H9 (cell line): Measurements from ENCODE around the gene TRPM3. TPM values are rescaled to one million over a fixed set of nuclear protein-coding genes. Genes with fewer than 3 reads are reported as not detected.

Source experiments
- DNase-seq: peaks from one replicate; pipeline ENCODE4 v3.0.0-alpha.2; 2017
- H2AFZ ChIP-seq: one replicate; pipeline ENCODE4 v1.6.1; 2013; ENCODE audit warnings: mild to moderate bottlenecking, low read length, control low read depth, moderate library complexity
- H2AK5ac ChIP-seq: 2 replicates; pipeline ENCODE4 v1.6.1; 2013; ENCODE audit warnings: low read length, control low read depth, mixed read lengths; ENCODE audit not compliant: insufficient read length
- H2BK120ac ChIP-seq: one replicate; pipeline ENCODE4 v1.6.1; 2013; ENCODE audit warnings: low read depth, mild to moderate bottlenecking, low read length, control low read depth, inconsistent platforms; ENCODE audit not compliant: poor library complexity, severe bottlenecking
- H2BK12ac ChIP-seq: 2 replicates; pipeline ENCODE4 v1.6.1; 2013; ENCODE audit warnings: low read length, control low read depth, mixed read lengths, low read depth; ENCODE audit not compliant: insufficient read length
- H2BK15ac ChIP-seq: 2 replicates; pipeline ENCODE4 v1.6.1; 2013; ENCODE audit warnings: low read depth, low read length, control low read depth
- H2BK20ac ChIP-seq: one replicate; pipeline ENCODE4 v1.6.1; 2013; ENCODE audit warnings: low read depth, mild to moderate bottlenecking, low read length, control low read depth, inconsistent platforms; ENCODE audit not compliant: poor library complexity, severe bottlenecking
- H2BK5ac ChIP-seq: 2 replicates; pipeline ENCODE4 v1.6.1; 2013; ENCODE audit warnings: low read length, control low read depth, mixed read lengths; ENCODE audit not compliant: insufficient read length
- H3K14ac ChIP-seq: 2 replicates; pipeline ENCODE4 v1.6.1; 2013; ENCODE audit warnings: low read length, control low read depth; ENCODE audit not compliant: insufficient read depth
- H3K18ac ChIP-seq: 2 replicates; pipeline ENCODE4 v1.6.1; 2013; ENCODE audit warnings: low read depth, mild to moderate bottlenecking, mixed read lengths, low read length, control low read depth; ENCODE audit not compliant: insufficient read length
- H3K23ac ChIP-seq: 2 replicates; pipeline ENCODE4 v1.6.1; 2013; ENCODE audit warnings: low read length, control low read depth, mixed read lengths, low read depth; ENCODE audit not compliant: insufficient read length
- H3K23me2 ChIP-seq: 2 replicates; pipeline ENCODE4 v1.6.1; 2013; ENCODE audit warnings: low read depth, mild to moderate bottlenecking, mixed read lengths, low read length, control low read depth; ENCODE audit not compliant: insufficient read length, poor library complexity, severe bottlenecking
- H3K27ac ChIP-seq: 2 replicates; pipeline ENCODE4 v1.5.1; 2013; ENCODE audit warnings: low read length, control low read depth, mixed read lengths, low read depth; ENCODE audit not compliant: insufficient read length
- H3K27me3 ChIP-seq: 2 replicates; pipeline ENCODE4 v1.6.1; 2013; ENCODE audit warnings: low read length, control low read depth, inconsistent platforms; ENCODE audit not compliant: insufficient read depth
- H3K4ac ChIP-seq: 2 replicates; pipeline ENCODE4 v1.6.1; 2013; ENCODE audit warnings: low read depth, mild to moderate bottlenecking, control low read depth, inconsistent platforms, low read length, moderate library complexity
- H3K4me1 ChIP-seq: 2 replicates; pipeline ENCODE4 v1.6.1; 2013; ENCODE audit warnings: low read length, control low read depth, inconsistent platforms; ENCODE audit not compliant: insufficient read depth
- H3K4me2 ChIP-seq: 2 replicates; pipeline ENCODE4 v1.6.1; 2013; ENCODE audit warnings: low read length, control low read depth, mixed read lengths; ENCODE audit not compliant: insufficient read length, insufficient read depth
- H3K56ac ChIP-seq: 2 replicates; pipeline ENCODE4 v1.6.1; 2013; ENCODE audit warnings: low read depth, mild to moderate bottlenecking, mixed read lengths, low read length, control low read depth; ENCODE audit not compliant: insufficient read length
- H3K79me1 ChIP-seq: 2 replicates; pipeline ENCODE4 v1.6.1; 2013; ENCODE audit warnings: low read depth, mild to moderate bottlenecking, moderate library complexity, low read length, control low read depth, inconsistent platforms; ENCODE audit not compliant: insufficient read depth, poor library complexity, severe bottlenecking
- H3K79me2 ChIP-seq: 2 replicates; pipeline ENCODE4 v1.6.1; 2013; ENCODE audit warnings: low read length, control low read depth, inconsistent platforms; ENCODE audit not compliant: insufficient read depth
- H3K9ac ChIP-seq: 2 replicates; pipeline ENCODE4 v1.6.1; 2013; ENCODE audit warnings: low read length, control low read depth, mixed read lengths; ENCODE audit not compliant: insufficient read length; ENCODE audit errors: extremely low read depth
- H3K9me3 ChIP-seq: one replicate; pipeline ENCODE4 v1.6.1; 2013; ENCODE audit warnings: low read depth, low read length, inconsistent platforms; ENCODE audit not compliant: control insufficient read depth
- H3T11ph ChIP-seq: one replicate; pipeline ENCODE4 v1.6.1; 2013; ENCODE audit warnings: mild to moderate bottlenecking, low read length, control low read depth, inconsistent platforms
- H4K20me1 ChIP-seq: one replicate; pipeline ENCODE4 v1.6.1; 2013; ENCODE audit not compliant: control insufficient read depth, insufficient read length, insufficient read depth
- H4K5ac ChIP-seq: 2 replicates; pipeline ENCODE4 v1.6.1; 2013; ENCODE audit warnings: low read depth, mild to moderate bottlenecking, mixed read lengths, low read length, control low read depth; ENCODE audit not compliant: insufficient read length
- H4K8ac ChIP-seq: replicated peaks from 2 replicates; pipeline ENCODE4 v1.6.1; 2013; ENCODE audit warnings: low read length, control low read depth, mixed read lengths, low read depth; ENCODE audit not compliant: insufficient read length
- H4K91ac ChIP-seq: 2 replicates; pipeline ENCODE4 v1.6.1; 2013; ENCODE audit warnings: low read depth, mild to moderate bottlenecking, moderate library complexity, mixed read lengths, low read length, control low read depth; ENCODE audit not compliant: insufficient read length
- H3K27ac Mint-ChIP-seq, 3 experiments: 2 replicates in 2 of 3; 3 replicates in 1 of 3; pipeline ENCODE4 v1.8.0; 2020 to 2021; ENCODE audit warnings: mixed read lengths in 3 of 3, mild to moderate bottlenecking in 1 of 3, moderate library complexity in 1 of 3
- H3K27me3 Mint-ChIP-seq: 2 replicates; pipeline ENCODE4 v1.8.0; 2021; ENCODE audit warnings: low read depth, mild to moderate bottlenecking, moderate library complexity, mixed read lengths
- H3K36me3 Mint-ChIP-seq, 3 experiments: 2 replicates in 2 of 3; 3 replicates in 1 of 3; pipeline ENCODE4 v1.8.0; 2020 to 2021; ENCODE audit warnings: low read depth in 3 of 3, mixed read lengths in 3 of 3; ENCODE audit not compliant: insufficient read depth in 1 of 3
- H3K4me1 Mint-ChIP-seq, 2 experiments: 2 replicates each; pipeline ENCODE4 v1.8.0; 2020; ENCODE audit warnings: mixed read lengths in 2 of 2
- H3K4me3 Mint-ChIP-seq, 2 experiments: 2 replicates in 1 of 2; 3 replicates in 1 of 2; pipeline ENCODE4 v1.8.0; 2020 to 2021; ENCODE audit warnings: mild to moderate bottlenecking in 2 of 2, mixed read lengths in 2 of 2, moderate library complexity in 1 of 2
- H3K9me3 Mint-ChIP-seq, 2 experiments: 2 replicates in 1 of 2; 3 replicates in 1 of 2; pipeline ENCODE4 v1.8.0; 2020; ENCODE audit warnings: mild to moderate bottlenecking in 2 of 2, mixed read lengths in 2 of 2, moderate library complexity in 1 of 2
- WGBS: extraction: QIAGEN DNeasy Blood & Tissue Kit; methylation state at CpG from one replicate; pipeline ENCODE4 v1.1.7; 2013; ENCODE audit warnings: missing lambda C conversion rate, low lambda C conversion rate, mixed read lengths; ENCODE audit not compliant: insufficient read length; ENCODE audit errors: extremely low coverage; 5-methylcytosine and 5-hydroxymethylcytosine counted together
- total RNA-seq: library from RNA; stranded (reverse); gene quantifications from 2 replicates; pipeline ENCODE4 v1.2.1, GENCODE V29; 2021
- TF ChIP-seq, protein P1 (sequence below): fragments of 200-600 bp; sonication (generic); conservative IDR thresholded peaks from 3 replicates; pipeline ENCODE4 v1.8.0; 2021; ENCODE audit warnings: antibody characterized with exemption, mild to moderate bottlenecking

Gene TRPM3
- total RNA-seq, 1 experiment from 2014 or later, result 10.3 TPM

DNA sequence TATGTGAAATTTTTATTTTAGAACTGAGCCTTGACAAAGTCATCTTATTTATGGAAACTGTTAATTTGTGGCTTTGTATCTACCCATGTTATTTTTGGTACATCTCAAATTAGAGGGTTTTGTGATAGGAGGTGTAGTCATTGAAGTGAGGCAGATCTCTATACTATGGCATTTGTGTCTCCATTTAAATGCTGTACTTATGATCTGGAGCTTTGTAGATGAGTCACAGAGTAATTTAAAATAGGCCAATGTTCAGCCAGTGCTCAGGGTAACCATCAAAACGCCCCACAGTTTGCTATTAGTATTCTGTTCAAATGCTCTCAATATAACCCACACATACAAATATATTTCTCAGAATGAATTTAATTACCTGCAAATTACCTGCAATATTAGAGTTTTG, 355.5 kb downstream of the TRPM3 start:
- H3K27ac ChIP-seq, result no peak overlapping the region
- WGBS, result no CpG with 5 or more reads among the region's 1 CpG

More for the DNA sequence above, 355.5 kb downstream of the TRPM3 start:
- Histone ChIP-seq H3K79me1 (no peaks in the 10 kb centered on the region), H3K4me2 (no peak overlapping the region), H3K9me3 (no peaks in the 10 kb centered on the region), H3K9ac (no peak overlapping the region), H4K5ac (no peak overlapping the region), H4K91ac (no peak overlapping the region), H3K4ac (no peak overlapping the region), H2BK120ac (no peak overlapping the region), H3K18ac (no peak overlapping the region), H2BK5ac (no peak overlapping the region), H3K23me2 (no peaks in the 10 kb centered on the region), H3K14ac (no peak overlapping the region), H3K4me1 (no peaks in the 10 kb centered on the region), H3K79me2 (no peaks in the 10 kb centered on the region), H2BK15ac (no peak overlapping the region), H3K56ac (no peak overlapping the region), H2AK5ac (no peak overlapping the region), H3K27me3 (no peaks in the 10 kb centered on the region), H2BK12ac (no peak overlapping the region), H4K8ac (no peak overlapping the region), H3K23ac (no peak overlapping the region), H2BK20ac (no peak overlapping the region), H3T11ph (no peak overlapping the region), H2AFZ (no peak overlapping the region), H4K20me1 (no peaks in the 10 kb centered on the region)
- H3K9me3 Mint-ChIP-seq, result no peaks in the 10 kb centered on the region
- H3K27ac Mint-ChIP-seq, result no peak overlapping the region
- H3K36me3 Mint-ChIP-seq, result no peaks in the 10 kb centered on the region
- peaks cover 5 to 6% of the 10 kb centered on the region in 2 experiments for H3K4me1 Mint-ChIP-seq
- no peak overlapping the region for H3K4me3 Mint-ChIP-seq
- DNase-seq, result no peak
- H3K27me3 Mint-ChIP-seq, result no peaks in the 10 kb centered on the region
- TF ChIP-seq, protein P1, sequence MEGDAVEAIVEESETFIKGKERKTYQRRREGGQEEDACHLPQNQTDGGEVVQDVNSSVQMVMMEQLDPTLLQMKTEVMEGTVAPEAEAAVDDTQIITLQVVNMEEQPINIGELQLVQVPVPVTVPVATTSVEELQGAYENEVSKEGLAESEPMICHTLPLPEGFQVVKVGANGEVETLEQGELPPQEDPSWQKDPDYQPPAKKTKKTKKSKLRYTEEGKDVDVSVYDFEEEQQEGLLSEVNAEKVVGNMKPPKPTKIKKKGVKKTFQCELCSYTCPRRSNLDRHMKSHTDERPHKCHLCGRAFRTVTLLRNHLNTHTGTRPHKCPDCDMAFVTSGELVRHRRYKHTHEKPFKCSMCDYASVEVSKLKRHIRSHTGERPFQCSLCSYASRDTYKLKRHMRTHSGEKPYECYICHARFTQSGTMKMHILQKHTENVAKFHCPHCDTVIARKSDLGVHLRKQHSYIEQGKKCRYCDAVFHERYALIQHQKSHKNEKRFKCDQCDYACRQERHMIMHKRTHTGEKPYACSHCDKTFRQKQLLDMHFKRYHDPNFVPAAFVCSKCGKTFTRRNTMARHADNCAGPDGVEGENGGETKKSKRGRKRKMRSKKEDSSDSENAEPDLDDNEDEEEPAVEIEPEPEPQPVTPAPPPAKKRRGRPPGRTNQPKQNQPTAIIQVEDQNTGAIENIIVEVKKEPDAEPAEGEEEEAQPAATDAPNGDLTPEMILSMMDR, result no peak
